Chondrocyte (in vitro differentiated cells): Measurements from ENCODE around the gene MAP3K7. TPM values are rescaled to one million over a fixed set of nuclear protein-coding genes. Genes with fewer than 3 reads are reported as not detected.

Experiments
- DNase-seq: peaks from one replicate; pipeline ENCODE4 v3.0.0; 2021; ENCODE audit warnings: mixed read lengths, low spot score
- H3K27ac Mint-ChIP-seq: one replicate; pipeline ENCODE4 v1.8.0; 2021; ENCODE audit warnings: mild to moderate bottlenecking, moderate library complexity, mixed read lengths; ENCODE audit not compliant: unreplicated experiment
- H3K27me3 Mint-ChIP-seq: 2 replicates; pipeline ENCODE4 v1.8.0; 2021; ENCODE audit warnings: low read depth, mixed read lengths
- H3K36me3 Mint-ChIP-seq: 2 replicates; pipeline ENCODE4 v1.8.0; 2021; ENCODE audit warnings: low read depth, mixed read lengths
- H3K4me1 Mint-ChIP-seq: 2 replicates; pipeline ENCODE4 v1.8.0; 2021; ENCODE audit warnings: low read depth, mild to moderate bottlenecking, mixed read lengths
- H3K4me3 Mint-ChIP-seq: one replicate; pipeline ENCODE4 v1.8.0; 2021; ENCODE audit warnings: mild to moderate bottlenecking, moderate library complexity, mixed read lengths; ENCODE audit not compliant: unreplicated experiment
- H3K9me3 Mint-ChIP-seq: 2 replicates; pipeline ENCODE4 v1.8.0; 2021; ENCODE audit warnings: low read depth, mixed read lengths
- CTCF ChIP-seq: fragments of 200-600 bp; sonication (generic); IDR thresholded peaks from 2 replicates; pipeline ENCODE4 v1.5.0; 2021; ENCODE audit warnings: antibody characterized with exemption, mild to moderate bottlenecking, moderate library complexity
- total RNA-seq: library from RNA; stranded (reverse); gene quantifications from 3 replicates; pipeline ENCODE4 v1.2.1, GENCODE V29; 2021

Gene MAP3K7
- total RNA-seq, 1 donor from 2014 or later: 25.2 TPM

GRCh38 chr6:90611543-90612312, 24.9 kb upstream of the MAP3K7 start:
- H3K27ac Mint-ChIP-seq: peak overlapping the region; percentile 41
- peak overlapping the region; percentile 73 for H3K4me3 Mint-ChIP-seq
- peaks cover 56% of the 10 kb centered on the region for H3K27me3 Mint-ChIP-seq

GRCh38 chr6:90610751-90611542, 24.1 kb upstream of the MAP3K7 start:
- H3K9me3 Mint-ChIP-seq: no peaks in the 10 kb centered on the region
- peak; percentile 39 for TF ChIP-seq CTCF
- H3K36me3 Mint-ChIP-seq: no peaks in the 10 kb centered on the region
- peaks cover 11% of the 10 kb centered on the region for H3K4me1 Mint-ChIP-seq
- peak overlapping the region; percentile 41 for H3K27ac Mint-ChIP-seq
- peak; percentile 87 for DNase-seq
- H3K4me3 Mint-ChIP-seq: peak overlapping the region; percentile 73
- peaks cover 56% of the 10 kb centered on the region for H3K27me3 Mint-ChIP-seq

More at GRCh38 chr6:90611543-90612312, 24.9 kb upstream of the MAP3K7 start:
- Mint-ChIP-seq H3K36me3 (no peaks in the 10 kb centered on the region), H3K9me3 (no peaks in the 10 kb centered on the region), H3K4me1 (peaks cover 11% of the 10 kb centered on the region)
- peak; percentile 57 for DNase-seq
- no peak for TF ChIP-seq CTCF

GRCh38 chr6:90610301-90610750, 23.5 kb upstream of the MAP3K7 start:
- TF ChIP-seq CTCF: no peak
- Mint-ChIP-seq H3K36me3 (no peaks in the 10 kb centered on the region), H3K27me3 (peaks cover 54% of the 10 kb centered on the region), H3K9me3 (no peaks in the 10 kb centered on the region), H3K4me3 (peak overlapping the region; percentile 73), H3K4me1 (peaks cover 11% of the 10 kb centered on the region), H3K27ac (no peak overlapping the region)
- no peak for DNase-seq

- H3K27ac Mint-ChIP-seq: no peak overlapping the region
- TF ChIP-seq CTCF: no peak
- H3K4me3 Mint-ChIP-seq: no peak overlapping the region
- no peak for DNase-seq
- H3K4me1 Mint-ChIP-seq: peaks cover 6% of the 10 kb centered on the region
- H3K9me3 Mint-ChIP-seq: no peaks in the 10 kb centered on the region
- H3K36me3 Mint-ChIP-seq: no peaks in the 10 kb centered on the region
- peaks cover 55% of the 10 kb centered on the region for H3K27me3 Mint-ChIP-seq
Measured at GRCh38 chr6:90605749-90606340, 19.0 kb upstream of the MAP3K7 start.

GRCh38 chr6:90604546-90604945, 17.7 kb upstream of the MAP3K7 start:
- Mint-ChIP-seq H3K4me1 (no peaks in the 10 kb centered on the region), H3K9me3 (no peaks in the 10 kb centered on the region), H3K36me3 (no peaks in the 10 kb centered on the region), H3K27me3 (peaks cover 51% of the 10 kb centered on the region), H3K27ac (no peak overlapping the region), H3K4me3 (no peak overlapping the region)
- no peak for TF ChIP-seq CTCF
- no peak for DNase-seq
